H1 (cell line): ENCODE measurements around the gene CBLC.

Experiments
- BRCA1 ChIP-seq: IDR thresholded peaks from 2 replicates; pipeline ENCODE4 v1.6.1; 2012; ENCODE audit warnings: low read depth, low read length, improper control_type of control experiment
- CTCF ChIP-seq, 3 experiments: IDR thresholded peaks; 1 replicate in 2 of 3; 2 replicates in 1 of 3; pipeline versions ENCODE4 v1.5.1 to v1.6.1; 2011; ENCODE audit warnings: low read length in 3 of 3, mild to moderate bottlenecking in 3 of 3, inconsistent platforms in 2 of 3, low read depth in 1 of 3, moderate library complexity in 1 of 3; ENCODE audit not compliant: insufficient read depth in 1 of 3; ENCODE audit errors: control extremely low read depth in 1 of 3
- EP300 ChIP-seq, 2 experiments: IDR thresholded peaks; 1 replicate in 1 of 2; 2 replicates in 1 of 2; pipeline ENCODE4 v1.6.1; 2011 to 2012; ENCODE audit warnings: low read depth in 2 of 2, low read length in 2 of 2, mild to moderate bottlenecking in 2 of 2, borderline replicate concordance in 1 of 2, inconsistent platforms in 1 of 2, moderate library complexity in 1 of 2
- GABPA ChIP-seq: IDR thresholded peaks from 2 replicates; pipeline ENCODE4 v1.6.1; 2011; ENCODE audit warnings: mild to moderate bottlenecking, low read length, moderate library complexity, borderline replicate concordance; ENCODE audit not compliant: insufficient read depth
- JUN ChIP-seq: IDR thresholded peaks from 2 replicates; pipeline ENCODE4 v1.6.1; 2011; ENCODE audit warnings: low read depth, mild to moderate bottlenecking, improper control_type of control experiment, low read length
- POLR2A ChIP-seq, 2 experiments: IDR thresholded peaks; 1 replicate in 1 of 2; 2 replicates in 1 of 2; pipeline ENCODE4 v1.6.1; 2011; ENCODE audit warnings: low read depth in 2 of 2, low read length in 2 of 2, mild to moderate bottlenecking in 2 of 2; ENCODE audit errors: control extremely low read depth in 1 of 2
- RFX5 ChIP-seq: IDR thresholded peaks from 2 replicates; pipeline ENCODE4 v1.6.1; 2011; ENCODE audit warnings: low read depth, low read length, improper control_type of control experiment, borderline replicate concordance
- SAP30 ChIP-seq: fragments of 300-600 bp; sonication (generic); IDR thresholded peaks from 2 replicates; pipeline ENCODE4 v1.7.1; 2012; ENCODE audit warnings: low read length, moderate library complexity, mild to moderate bottlenecking, inconsistent platforms; ENCODE audit not compliant: insufficient read depth, insufficient replicate concordance
- SP4 ChIP-seq: IDR thresholded peaks from 2 replicates; pipeline ENCODE4 v1.6.1; 2012; ENCODE audit warnings: low read length, inconsistent platforms
- TAF1 ChIP-seq: IDR thresholded peaks from 2 replicates; pipeline ENCODE4 v1.6.1; 2011; ENCODE audit warnings: mild to moderate bottlenecking, low read depth, low read length
- TF ChIP-seq, protein P1 (sequence below): IDR thresholded peaks from 2 replicates; pipeline ENCODE4 v1.6.1; 2012; ENCODE audit warnings: low read length, inconsistent platforms

DNA sequence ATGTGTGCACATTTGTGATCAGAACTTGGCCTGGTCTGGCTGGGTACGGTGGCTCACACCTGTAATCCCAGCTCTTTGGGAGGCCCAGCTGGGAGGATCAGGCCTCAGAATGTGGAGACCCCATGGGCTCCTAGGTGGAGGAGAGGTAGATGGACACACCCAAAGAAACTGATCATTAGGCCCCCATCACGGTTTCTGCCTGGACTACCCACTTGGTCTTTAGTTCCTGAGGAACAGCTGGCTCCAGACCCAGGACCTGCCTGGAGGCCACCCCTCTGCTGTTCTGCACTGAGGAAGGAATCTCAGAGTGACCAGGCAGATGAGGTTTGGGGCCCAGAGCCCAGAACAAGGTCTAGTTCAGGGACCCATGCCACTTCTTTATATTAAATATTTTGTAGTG is 1.5 kb downstream of the CBLC start:
- TF ChIP-seq POLR2A (IDR thresholded peaks at IDR 0.05; ENCODE audit: control extremely low read depth in 1 of 2, low read depth in 2 of 2, low read length in 2 of 2) (no peak), SP4 (no peak), CTCF (IDR thresholded peaks at IDR 0.05; ENCODE audit: control extremely low read depth in 1 of 3, insufficient read depth in 1 of 3, low read depth in 1 of 3, low read length in 3 of 3) (no peak), BRCA1 (no peak), GABPA (no peak), EP300 (IDR thresholded peaks at IDR 0.05; ENCODE audit: borderline replicate concordance in 1 of 2, low read depth in 2 of 2, low read length in 2 of 2) (no peak), JUN (no peak), RFX5 (no peak), SAP30 (no peak), TAF1 (no peak)
- TF ChIP-seq, protein P1, sequence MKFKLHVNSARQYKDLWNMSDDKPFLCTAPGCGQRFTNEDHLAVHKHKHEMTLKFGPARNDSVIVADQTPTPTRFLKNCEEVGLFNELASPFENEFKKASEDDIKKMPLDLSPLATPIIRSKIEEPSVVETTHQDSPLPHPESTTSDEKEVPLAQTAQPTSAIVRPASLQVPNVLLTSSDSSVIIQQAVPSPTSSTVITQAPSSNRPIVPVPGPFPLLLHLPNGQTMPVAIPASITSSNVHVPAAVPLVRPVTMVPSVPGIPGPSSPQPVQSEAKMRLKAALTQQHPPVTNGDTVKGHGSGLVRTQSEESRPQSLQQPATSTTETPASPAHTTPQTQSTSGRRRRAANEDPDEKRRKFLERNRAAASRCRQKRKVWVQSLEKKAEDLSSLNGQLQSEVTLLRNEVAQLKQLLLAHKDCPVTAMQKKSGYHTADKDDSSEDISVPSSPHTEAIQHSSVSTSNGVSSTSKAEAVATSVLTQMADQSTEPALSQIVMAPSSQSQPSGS = no peak
